ENCODE measurements around the gene LRP6. TPM values are rescaled to one million over a fixed set of nuclear protein-coding genes. Genes with fewer than 3 reads are reported as not detected.

Gene LRP6
- total RNA-seq, 1 donor from 2014 or later = 15.2 TPM

GRCh38 chr12:12194206-12194605 lies 72.6 kb downstream of the LRP6 start:
- TF ChIP-seq, protein P1, sequence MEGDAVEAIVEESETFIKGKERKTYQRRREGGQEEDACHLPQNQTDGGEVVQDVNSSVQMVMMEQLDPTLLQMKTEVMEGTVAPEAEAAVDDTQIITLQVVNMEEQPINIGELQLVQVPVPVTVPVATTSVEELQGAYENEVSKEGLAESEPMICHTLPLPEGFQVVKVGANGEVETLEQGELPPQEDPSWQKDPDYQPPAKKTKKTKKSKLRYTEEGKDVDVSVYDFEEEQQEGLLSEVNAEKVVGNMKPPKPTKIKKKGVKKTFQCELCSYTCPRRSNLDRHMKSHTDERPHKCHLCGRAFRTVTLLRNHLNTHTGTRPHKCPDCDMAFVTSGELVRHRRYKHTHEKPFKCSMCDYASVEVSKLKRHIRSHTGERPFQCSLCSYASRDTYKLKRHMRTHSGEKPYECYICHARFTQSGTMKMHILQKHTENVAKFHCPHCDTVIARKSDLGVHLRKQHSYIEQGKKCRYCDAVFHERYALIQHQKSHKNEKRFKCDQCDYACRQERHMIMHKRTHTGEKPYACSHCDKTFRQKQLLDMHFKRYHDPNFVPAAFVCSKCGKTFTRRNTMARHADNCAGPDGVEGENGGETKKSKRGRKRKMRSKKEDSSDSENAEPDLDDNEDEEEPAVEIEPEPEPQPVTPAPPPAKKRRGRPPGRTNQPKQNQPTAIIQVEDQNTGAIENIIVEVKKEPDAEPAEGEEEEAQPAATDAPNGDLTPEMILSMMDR (IDR thresholded peaks at IDR 0.05; ENCODE audit: insufficient read depth, low read length, poor library complexity, severe bottlenecking) = no peak
- DNase-seq (ENCODE audit: low read depth) = peak; percentile 49
- H3K4me3 ChIP-seq (ENCODE audit: low read depth, low read length) = no peak overlapping the region
- no peaks in the 10 kb centered on the region for H3K36me3 ChIP-seq (ENCODE audit: control insufficient read depth, insufficient read depth, low read length)
- no peaks in the 10 kb centered on the region for H3K27me3 ChIP-seq (ENCODE audit: control insufficient read depth, insufficient read depth, low read length)

- Histone ChIP-seq H3K36me3 (ENCODE audit: control insufficient read depth, insufficient read depth, low read length) (no peaks in the 10 kb centered on the region), H3K27me3 (ENCODE audit: control insufficient read depth, insufficient read depth, low read length) (no peaks in the 10 kb centered on the region), H3K4me3 (ENCODE audit: low read depth, low read length) (no peak overlapping the region)
- no peak for DNase-seq (ENCODE audit: low read depth)
- TF ChIP-seq, protein P1 (IDR thresholded peaks at IDR 0.05; ENCODE audit: insufficient read depth, low read length, poor library complexity, severe bottlenecking) = no peak
Observed at GRCh38 chr12:12191008-12191407, 75.8 kb downstream of the LRP6 start.

GRCh38 chr12:12190087-12190809 lies 76.6 kb downstream of the LRP6 start:
- H3K36me3 ChIP-seq (ENCODE audit: control insufficient read depth, insufficient read depth, low read length) = no peaks in the 10 kb centered on the region
- H3K27me3 ChIP-seq (ENCODE audit: control insufficient read depth, insufficient read depth, low read length) = no peaks in the 10 kb centered on the region
- TF ChIP-seq, protein P1 (IDR thresholded peaks at IDR 0.05; ENCODE audit: insufficient read depth, low read length, poor library complexity, severe bottlenecking) = no peak
- no peak overlapping the region for H3K4me3 ChIP-seq (ENCODE audit: low read depth, low read length)
- no peak for DNase-seq (ENCODE audit: low read depth)

DNA sequence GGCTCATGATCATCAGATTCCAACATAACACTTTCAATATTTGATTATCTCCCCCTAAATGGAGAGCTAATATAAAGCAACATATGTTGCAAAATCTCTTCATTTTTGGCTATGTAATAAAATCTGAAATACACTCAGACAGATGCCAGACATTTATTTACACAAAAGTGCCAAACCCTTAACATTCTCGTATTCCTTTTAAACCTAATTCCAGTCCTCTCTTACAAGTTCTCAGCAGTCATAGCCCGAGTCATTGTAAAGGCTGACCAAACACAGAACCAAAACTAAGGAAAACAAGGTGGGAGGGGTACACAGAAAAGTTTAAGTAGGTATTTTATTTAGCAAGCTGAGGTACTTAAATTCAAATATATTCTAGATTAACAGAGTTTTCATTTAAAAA lies 81.4 kb downstream of the LRP6 start:
- Histone ChIP-seq H3K36me3 (ENCODE audit: control insufficient read depth, insufficient read depth, low read length) (no peaks in the 10 kb centered on the region), H3K27me3 (ENCODE audit: control insufficient read depth, insufficient read depth, low read length) (no peaks in the 10 kb centered on the region), H3K4me3 (ENCODE audit: low read depth, low read length) (no peak overlapping the region)
- TF ChIP-seq, protein P1 (IDR thresholded peaks at IDR 0.05; ENCODE audit: insufficient read depth, low read length, poor library complexity, severe bottlenecking) = no peak
- DNase-seq (ENCODE audit: low read depth) = no peak

- H3K36me3 ChIP-seq (ENCODE audit: control insufficient read depth, insufficient read depth, low read length) = no peaks in the 10 kb centered on the region
- no peak overlapping the region for H3K4me3 ChIP-seq (ENCODE audit: low read depth, low read length)
- TF ChIP-seq, protein P1 (IDR thresholded peaks at IDR 0.05; ENCODE audit: insufficient read depth, low read length, poor library complexity, severe bottlenecking) = no peak
- no peak for DNase-seq (ENCODE audit: low read depth)
- H3K27me3 ChIP-seq (ENCODE audit: control insufficient read depth, insufficient read depth, low read length) = no peaks in the 10 kb centered on the region
Observed at GRCh38 chr12:12182703-12183365, 84.0 kb downstream of the LRP6 start.
